ENCODE data around the gene AUTS2. TPM values are rescaled to one million over a fixed set of nuclear protein-coding genes. Genes with fewer than 3 reads are reported as not detected.

Gene AUTS2
- total RNA-seq, 1 experiment from 2014 or later = 0.11 TPM

GRCh38 chr7:69749994-69750393 lies 151.7 kb downstream of the AUTS2 start:
- in situ Hi-C loops (cut with HindIII; ENCODE audit: low pct_unique_long_range_greater_than_20kb, low sequenced_read_pairs) = no loop called here
- DNase-seq (ENCODE audit: low read depth, low spot score) = no peak

- DNase-seq (ENCODE audit: low read depth, low spot score) = no peak
- in situ Hi-C loops (cut with HindIII; ENCODE audit: low pct_unique_long_range_greater_than_20kb, low sequenced_read_pairs) = no loop called here
Measured at GRCh38 chr7:69751026-69751425, 152.8 kb downstream of the AUTS2 start.

GRCh38 chr7:69753981-69754380 lies 155.7 kb downstream of the AUTS2 start:
- in situ Hi-C loops (cut with HindIII; ENCODE audit: low pct_unique_long_range_greater_than_20kb, low sequenced_read_pairs) = no loop called here
- no peak for DNase-seq (ENCODE audit: low read depth, low spot score)

GRCh38 chr7:69754476-69754875 lies 156.2 kb downstream of the AUTS2 start:
- in situ Hi-C loops (cut with HindIII; ENCODE audit: low pct_unique_long_range_greater_than_20kb, low sequenced_read_pairs) = no loop called here

GRCh38 chr7:69756235-69756634 lies 158.0 kb downstream of the AUTS2 start:
- in situ Hi-C loops (cut with HindIII; ENCODE audit: low pct_unique_long_range_greater_than_20kb, low sequenced_read_pairs) = no loop called here
- peak; percentile 78 for DNase-seq (ENCODE audit: low read depth, low spot score)

More at GRCh38 chr7:69754476-69754875, 156.2 kb downstream of the AUTS2 start:
- DNase-seq (ENCODE audit: low read depth, low spot score) = no peak

- in situ Hi-C loops (cut with HindIII; ENCODE audit: low pct_unique_long_range_greater_than_20kb, low sequenced_read_pairs) = no loop called here
- DNase-seq (ENCODE audit: low read depth, low spot score) = no peak
Measured at GRCh38 chr7:69757528-69757927, 159.3 kb downstream of the AUTS2 start.

GRCh38 chr7:69757981-69758430 lies 159.7 kb downstream of the AUTS2 start:
- DNase-seq (ENCODE audit: low read depth, low spot score) = no peak
- in situ Hi-C loops (cut with HindIII; ENCODE audit: low pct_unique_long_range_greater_than_20kb, low sequenced_read_pairs) = no loop called here

- in situ Hi-C loops (cut with HindIII; ENCODE audit: low pct_unique_long_range_greater_than_20kb, low sequenced_read_pairs) = no loop called here
- DNase-seq (ENCODE audit: low read depth, low spot score) = no peak
Measured at GRCh38 chr7:69759373-69759772, 161.1 kb downstream of the AUTS2 start.

- DNase-seq (ENCODE audit: low read depth, low spot score) = no peak
- in situ Hi-C loops (cut with HindIII; ENCODE audit: low pct_unique_long_range_greater_than_20kb, low sequenced_read_pairs) = no loop called here
Measured at GRCh38 chr7:69761290-69761922, 163.1 kb downstream of the AUTS2 start.

GRCh38 chr7:69762821-69763352 lies 164.6 kb downstream of the AUTS2 start:
- in situ Hi-C loops (cut with HindIII; ENCODE audit: low pct_unique_long_range_greater_than_20kb, low sequenced_read_pairs) = no loop called here
- DNase-seq (ENCODE audit: low read depth, low spot score) = no peak

GRCh38 chr7:69763513-69763912 lies 165.2 kb downstream of the AUTS2 start:
- DNase-seq (ENCODE audit: low read depth, low spot score) = no peak
- in situ Hi-C loops (cut with HindIII; ENCODE audit: low pct_unique_long_range_greater_than_20kb, low sequenced_read_pairs) = no loop called here

GRCh38 chr7:69764147-69764546 lies 165.9 kb downstream of the AUTS2 start:
- no peak for DNase-seq (ENCODE audit: low read depth, low spot score)
- in situ Hi-C loops (cut with HindIII; ENCODE audit: low pct_unique_long_range_greater_than_20kb, low sequenced_read_pairs) = no loop called here

- no peak for DNase-seq (ENCODE audit: low read depth, low spot score)
- in situ Hi-C loops (cut with HindIII; ENCODE audit: low pct_unique_long_range_greater_than_20kb, low sequenced_read_pairs) = no loop called here
Measured at GRCh38 chr7:69764681-69765080, 166.4 kb downstream of the AUTS2 start.

GRCh38 chr7:69765879-69766278 lies 167.6 kb downstream of the AUTS2 start:
- DNase-seq (ENCODE audit: low read depth, low spot score) = no peak
- in situ Hi-C loops (cut with HindIII; ENCODE audit: low pct_unique_long_range_greater_than_20kb, low sequenced_read_pairs) = no loop called here

- DNase-seq (ENCODE audit: low read depth, low spot score) = no peak
- in situ Hi-C loops (cut with HindIII; ENCODE audit: low pct_unique_long_range_greater_than_20kb, low sequenced_read_pairs) = no loop called here
Measured at GRCh38 chr7:69768986-69769595, 170.8 kb downstream of the AUTS2 start.

- DNase-seq (ENCODE audit: low read depth, low spot score) = no peak
- in situ Hi-C loops (cut with HindIII; ENCODE audit: low pct_unique_long_range_greater_than_20kb, low sequenced_read_pairs) = no loop called here
Measured at GRCh38 chr7:69769826-69770225, 171.6 kb downstream of the AUTS2 start.

- in situ Hi-C loops (cut with HindIII; ENCODE audit: low pct_unique_long_range_greater_than_20kb, low sequenced_read_pairs) = no loop called here
- DNase-seq (ENCODE audit: low read depth, low spot score) = no peak
Measured at GRCh38 chr7:69770613-69771012, 172.3 kb downstream of the AUTS2 start.

GRCh38 chr7:69772718-69773436 lies 174.6 kb downstream of the AUTS2 start:
- in situ Hi-C loops (cut with HindIII; ENCODE audit: low pct_unique_long_range_greater_than_20kb, low sequenced_read_pairs) = no loop called here
- DNase-seq (ENCODE audit: low read depth, low spot score) = no peak
